NCI-H2029 treated with DMSO at 0.1 percent for 48 hours (cell line): ENCODE results near the gene DDR2.

Experiments used
- DNase-seq: peaks from one replicate; lab custom pipeline; 2025; lab: John Stamatoyannopoulos, UW

Gene DDR2

GRCh38 chr1:162629651-162630050 lies 2.6 kb upstream of the DDR2 start:
- DNase-seq: no peak

DNA sequence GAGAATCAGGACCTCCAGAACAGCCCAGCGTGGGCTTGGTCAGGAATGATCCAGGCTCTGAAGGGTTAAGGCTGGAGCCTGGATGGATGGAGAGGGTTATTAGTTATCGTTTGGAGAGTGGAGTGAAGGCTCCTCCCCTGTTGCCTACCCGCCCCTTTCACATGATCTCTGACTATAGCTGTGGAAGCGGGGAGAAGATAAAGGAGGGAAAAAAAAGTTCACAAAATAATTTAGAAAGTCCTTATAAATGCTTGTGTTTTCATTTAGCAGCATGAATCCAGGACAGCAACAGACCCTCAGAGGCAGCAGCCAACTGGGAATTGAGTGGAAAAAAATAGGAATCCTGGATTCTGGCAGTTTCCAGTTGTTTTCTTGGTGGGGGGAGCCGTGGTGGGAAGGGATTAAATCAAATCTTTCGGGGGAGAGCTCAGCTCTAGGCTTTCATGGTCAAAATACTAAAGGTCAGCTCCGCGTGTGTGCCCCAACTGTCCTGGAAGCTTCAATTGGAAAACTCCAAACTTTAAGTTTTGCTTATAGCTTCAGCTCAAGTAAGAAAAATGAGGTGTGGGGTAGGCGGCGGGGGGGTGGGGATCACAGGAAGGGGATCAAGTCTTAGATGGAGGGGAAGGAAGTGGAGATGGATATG lies 595 bp upstream of the DDR2 start:
- no peak for DNase-seq

DNA sequence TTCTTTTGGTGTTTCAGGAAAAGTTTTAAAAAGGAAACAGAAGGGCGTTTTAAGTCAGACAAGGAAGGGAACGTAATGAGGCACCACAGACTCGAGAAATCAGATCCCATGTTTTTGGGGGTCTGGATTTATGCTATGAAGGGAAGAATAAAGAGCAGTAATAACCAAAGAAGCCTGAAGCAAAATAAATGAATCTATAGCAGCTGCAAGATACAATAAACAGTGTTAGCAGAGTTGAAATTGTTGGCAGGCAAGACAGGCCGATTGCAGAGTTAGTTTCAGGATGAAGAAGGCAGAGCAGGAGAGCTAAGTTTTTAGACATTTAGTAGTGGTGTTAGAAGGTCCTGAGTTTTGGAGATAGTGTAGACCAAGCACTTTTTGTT lies 425 bp downstream of the DDR2 start:
- DNase-seq: no peak

DNA sequence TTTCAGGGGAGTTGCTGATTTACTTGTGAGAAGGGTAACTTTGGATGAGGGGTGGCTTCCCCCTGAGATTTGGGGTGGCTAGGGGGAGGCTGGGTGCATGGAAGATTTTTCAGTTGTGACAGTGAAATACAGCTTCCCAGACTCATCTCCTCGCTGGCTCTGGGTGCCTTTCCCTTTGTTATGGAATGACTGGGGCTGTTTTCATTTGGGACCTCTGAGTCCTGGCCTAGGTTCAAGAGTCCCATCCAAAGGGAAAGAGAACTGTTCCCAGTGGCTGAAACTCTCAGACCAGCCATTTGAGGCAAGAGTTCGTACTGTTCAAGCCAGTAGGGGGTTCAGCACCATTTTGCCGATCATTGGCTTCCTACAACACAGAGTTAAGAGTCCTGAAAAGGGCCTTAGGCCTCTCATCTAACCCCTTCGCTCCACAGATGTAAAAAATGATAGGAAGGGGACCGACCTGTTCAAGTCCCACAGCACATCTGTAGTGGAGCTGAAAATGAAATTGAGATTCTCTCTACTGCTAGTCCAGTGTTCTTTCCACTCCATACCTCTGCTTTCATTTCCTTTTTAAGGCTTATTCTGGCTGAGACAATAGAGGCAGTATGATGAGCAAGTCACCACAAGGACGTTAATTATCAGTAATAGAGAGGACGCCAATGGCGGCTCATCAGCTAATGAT lies 958 bp downstream of the DDR2 start:
- DNase-seq: no peak

DNA sequence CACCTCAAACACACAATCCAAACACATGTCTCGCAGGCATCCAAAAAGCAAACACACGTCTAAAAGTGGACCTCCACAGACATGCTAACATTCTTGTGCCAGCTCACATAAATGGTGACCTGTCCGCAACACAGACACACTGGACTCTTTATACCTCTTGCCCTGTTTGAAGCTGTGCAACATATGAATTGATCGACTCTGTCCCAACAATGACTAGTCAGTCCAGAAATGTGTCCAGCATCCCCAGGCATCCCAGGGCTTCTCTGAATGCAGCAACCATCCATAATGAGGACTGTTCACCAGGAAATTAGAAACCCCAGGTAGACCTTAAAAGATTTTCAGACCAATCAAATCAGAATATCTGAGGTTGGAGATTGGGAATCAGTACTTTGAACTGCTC lies 3.2 kb downstream of the DDR2 start:
- no peak for DNase-seq

- no peak for DNase-seq
Observed at GRCh38 chr1:162639718-162640117, 7.5 kb downstream of the DDR2 start.

DNA sequence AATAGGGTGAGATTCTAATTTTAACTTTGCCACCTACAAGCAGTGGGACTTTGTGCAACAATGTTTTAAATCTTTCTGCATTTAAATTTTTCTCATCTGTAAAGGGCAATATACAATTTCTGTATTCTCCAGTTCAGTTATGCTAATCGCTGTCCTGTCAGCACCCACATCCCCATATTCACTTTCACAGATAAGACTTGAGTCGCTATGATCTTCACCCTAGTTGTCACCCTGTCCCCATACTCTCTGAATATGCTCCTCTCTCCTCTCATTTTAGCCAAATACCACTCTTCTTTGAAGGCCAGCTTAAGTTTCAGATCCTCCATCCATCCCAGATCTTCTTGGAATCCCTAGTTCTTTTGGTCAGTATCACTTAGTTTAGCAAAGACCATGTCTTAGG lies 8.8 kb downstream of the DDR2 start:
- no peak for DNase-seq

DNA sequence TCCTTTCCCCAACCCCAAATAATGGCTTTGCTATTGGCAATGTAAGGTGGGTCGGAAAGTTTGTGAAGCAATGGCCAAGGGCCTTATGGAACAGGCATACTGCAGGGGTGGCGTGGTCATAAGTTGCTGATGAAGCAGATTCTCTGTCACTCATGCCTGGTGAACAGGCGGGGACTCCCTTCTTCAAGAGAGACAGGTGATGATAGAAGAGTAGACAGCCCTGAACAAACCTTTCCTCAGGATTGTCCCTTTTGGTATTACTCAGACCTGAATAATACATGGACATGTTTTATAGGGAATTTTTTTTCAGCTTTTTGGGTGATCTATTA lies 12.7 kb downstream of the DDR2 start:
- no peak for DNase-seq

- DNase-seq: no peak
Observed at GRCh38 chr1:162645666-162646065, 13.4 kb downstream of the DDR2 start.

DNA sequence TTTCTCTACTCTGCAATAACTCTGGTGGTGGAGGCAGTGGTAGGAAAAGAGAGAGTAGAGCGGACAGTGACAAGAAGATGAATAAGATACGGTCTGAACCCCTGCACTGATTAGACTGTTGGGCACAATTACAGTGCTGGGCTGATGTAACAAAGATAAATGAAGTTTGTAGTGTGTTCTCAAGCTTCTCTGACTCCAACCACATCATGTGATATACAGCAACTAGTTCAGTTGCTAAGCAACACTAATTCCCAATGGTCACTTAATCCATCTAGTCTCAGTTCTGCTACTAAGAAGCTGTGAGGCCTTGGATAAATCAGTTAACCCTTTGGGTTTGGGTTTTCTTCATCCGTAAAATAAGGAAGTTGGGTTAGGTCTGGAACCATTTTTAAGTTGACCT lies 17.3 kb downstream of the DDR2 start:
- DNase-seq: no peak

GRCh38 chr1:162654915-162655620 lies 22.8 kb downstream of the DDR2 start:
- DNase-seq: no peak

DNA sequence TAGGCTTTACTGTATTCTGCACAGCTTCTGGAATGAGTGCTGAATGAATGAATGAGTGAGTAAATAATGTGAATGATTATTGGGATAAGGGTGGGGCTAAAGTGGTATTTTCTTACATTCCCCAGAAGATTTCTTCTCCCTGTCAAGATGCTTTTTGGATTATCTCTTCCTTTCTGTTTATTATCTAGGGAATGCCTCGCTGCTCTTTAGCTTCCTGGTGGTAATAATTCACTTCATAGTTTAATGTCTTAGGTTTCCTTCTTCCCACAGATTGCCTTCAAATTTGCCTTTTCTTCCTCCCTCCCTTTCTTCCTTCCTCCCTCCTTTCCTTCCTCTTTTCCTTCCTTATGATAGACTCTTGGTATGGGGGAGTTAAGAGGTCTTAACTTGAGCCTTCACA lies 24.0 kb downstream of the DDR2 start:
- DNase-seq: no peak

DNA sequence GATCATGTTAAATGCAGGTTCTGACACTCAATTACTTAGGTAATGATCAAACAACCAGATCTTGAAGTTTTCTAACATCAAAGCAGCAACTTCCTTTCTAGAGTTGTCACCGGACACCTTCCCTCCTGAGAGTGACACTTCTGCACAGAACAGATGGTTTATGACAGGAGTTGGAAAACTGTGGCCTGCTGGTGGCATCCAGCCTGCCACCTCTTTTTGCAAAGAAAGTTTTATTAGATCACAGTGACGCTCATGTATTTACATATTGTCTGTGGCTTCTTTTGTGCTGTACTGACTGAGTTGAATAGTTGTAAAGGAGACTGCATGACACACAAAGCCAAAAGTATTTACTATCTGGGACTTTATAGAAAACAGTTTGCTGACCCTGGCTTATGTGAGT lies 28.3 kb downstream of the DDR2 start:
- no peak for DNase-seq

- DNase-seq: no peak
Observed at GRCh38 chr1:162661336-162661735, 29.1 kb downstream of the DDR2 start.

GRCh38 chr1:162662013-162662412 lies 29.7 kb downstream of the DDR2 start:
- DNase-seq: no peak

- DNase-seq: no peak
Observed at GRCh38 chr1:162663086-162663485, 30.8 kb downstream of the DDR2 start.

DNA sequence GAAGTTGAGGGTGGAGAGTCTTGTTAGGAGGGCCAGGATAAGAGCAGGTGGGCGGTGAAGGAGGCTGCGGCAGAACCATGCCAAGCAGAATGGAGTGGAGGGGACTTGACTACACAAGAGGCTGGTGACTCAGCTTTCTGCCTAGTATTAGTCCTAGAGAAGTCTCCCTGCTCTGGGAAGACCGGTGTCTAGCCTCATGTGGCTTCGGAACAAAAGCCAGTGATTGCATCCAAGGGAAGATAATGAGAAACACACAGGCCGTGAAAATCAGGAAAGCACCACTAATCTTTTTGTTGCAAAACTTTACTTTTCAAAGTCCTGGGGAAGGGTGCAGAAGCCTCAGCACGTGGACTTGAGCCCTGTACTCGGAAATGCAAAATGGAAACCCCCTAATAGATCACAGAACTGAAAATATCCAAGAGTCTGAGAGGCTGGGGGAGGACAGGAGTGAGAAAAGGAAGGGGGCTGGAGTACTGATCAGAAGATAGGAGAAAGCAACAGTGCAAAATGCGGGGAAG lies 31.4 kb downstream of the DDR2 start:
- DNase-seq: no peak

DNA sequence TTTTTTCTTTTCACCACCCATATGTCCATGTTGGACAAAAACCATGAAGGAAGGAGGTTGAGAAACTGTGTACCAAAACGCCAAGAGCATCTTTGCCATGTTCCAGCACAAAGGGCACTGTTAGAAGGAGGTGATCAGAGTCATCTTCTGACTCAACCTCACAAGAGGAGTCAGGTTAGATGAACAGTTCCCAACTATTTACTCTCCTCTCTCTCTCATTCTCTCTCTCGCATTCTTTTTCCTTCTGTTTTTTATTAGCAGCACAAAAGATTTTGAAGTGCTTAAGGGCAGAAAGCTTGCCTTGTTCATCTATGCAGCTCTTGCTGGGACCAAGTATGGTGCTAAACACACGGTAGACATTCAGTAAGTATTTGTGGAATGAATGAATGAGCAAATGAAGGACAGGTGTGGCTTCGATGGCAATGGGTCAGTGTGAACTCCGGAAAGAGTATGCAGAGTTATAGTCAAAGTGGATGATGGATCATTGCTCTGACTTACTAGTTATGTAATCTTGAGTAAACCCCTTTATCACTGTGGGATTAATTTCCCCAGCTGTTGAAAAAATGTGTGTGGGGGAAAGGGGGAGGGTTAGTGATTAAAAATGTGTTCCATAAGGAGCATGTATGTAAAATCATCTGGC lies 33.9 kb downstream of the DDR2 start:
- DNase-seq: no peak

DNA sequence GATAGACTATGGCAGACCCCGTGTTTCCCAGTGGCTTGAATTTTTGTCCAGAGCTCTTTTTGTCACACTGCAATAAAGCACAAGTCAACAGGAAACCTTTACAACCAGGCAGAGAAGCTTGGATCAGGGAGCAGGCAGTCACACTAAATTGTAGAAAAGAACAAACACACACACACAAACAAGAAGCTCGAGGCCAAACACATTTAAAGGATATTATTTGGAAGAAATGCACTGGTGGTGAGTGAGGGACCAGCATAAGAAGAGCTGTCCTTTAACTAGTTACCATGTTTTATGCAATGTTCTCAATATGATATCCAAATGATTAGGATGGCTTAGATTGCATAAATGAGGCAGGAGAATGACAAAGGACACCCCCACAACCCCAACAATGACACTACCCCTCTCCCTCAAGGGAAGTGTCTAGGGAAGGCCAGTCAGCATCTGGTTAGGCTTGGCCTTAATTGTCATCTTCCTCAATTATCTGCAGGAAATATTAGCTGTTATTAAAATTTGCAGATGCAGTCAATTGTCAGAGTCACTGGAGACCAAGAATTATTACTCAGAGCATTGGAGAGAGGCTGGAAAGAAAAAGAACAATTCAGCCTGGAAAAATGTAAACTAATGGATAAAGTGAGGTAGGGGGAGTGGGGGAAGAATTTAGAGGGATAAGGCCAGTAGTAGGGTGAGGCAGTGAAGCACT lies 35.3 kb downstream of the DDR2 start:
- DNase-seq: no peak

DNA sequence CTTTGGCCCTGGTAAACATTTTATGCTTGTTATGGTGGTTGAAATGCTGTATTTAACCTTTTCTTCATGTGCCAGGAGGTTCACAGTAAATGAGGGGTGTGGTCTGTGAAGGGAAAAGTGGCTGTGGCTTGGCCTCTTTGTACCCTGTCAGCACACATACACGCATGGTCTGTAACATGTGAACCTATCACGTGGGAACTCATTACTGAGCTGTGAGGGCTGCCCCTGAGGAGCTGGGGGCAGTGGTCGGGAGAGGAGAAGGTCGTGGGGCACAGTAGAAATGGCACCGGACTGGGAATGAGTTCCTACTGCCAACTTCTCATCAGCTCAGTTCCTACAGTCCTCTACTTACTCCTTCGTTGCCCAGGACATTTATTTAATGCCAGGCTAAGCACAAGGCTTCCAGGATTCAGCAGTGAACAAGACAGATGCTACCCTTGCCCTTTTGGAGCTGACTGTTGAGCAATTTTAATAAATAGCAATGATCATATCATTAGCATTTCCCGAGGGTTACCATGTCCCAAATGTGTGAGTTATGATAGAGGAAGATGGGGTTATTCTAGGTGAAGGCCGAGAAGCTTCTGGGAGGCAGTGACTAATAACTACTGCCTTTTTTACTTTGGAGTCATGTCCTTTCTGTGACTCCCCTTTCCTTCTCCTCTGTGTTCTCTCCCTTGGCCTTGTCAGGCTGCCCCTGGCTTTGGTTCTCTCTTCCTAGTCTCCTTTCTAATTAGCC lies 38.8 kb downstream of the DDR2 start:
- no peak for DNase-seq

DNA sequence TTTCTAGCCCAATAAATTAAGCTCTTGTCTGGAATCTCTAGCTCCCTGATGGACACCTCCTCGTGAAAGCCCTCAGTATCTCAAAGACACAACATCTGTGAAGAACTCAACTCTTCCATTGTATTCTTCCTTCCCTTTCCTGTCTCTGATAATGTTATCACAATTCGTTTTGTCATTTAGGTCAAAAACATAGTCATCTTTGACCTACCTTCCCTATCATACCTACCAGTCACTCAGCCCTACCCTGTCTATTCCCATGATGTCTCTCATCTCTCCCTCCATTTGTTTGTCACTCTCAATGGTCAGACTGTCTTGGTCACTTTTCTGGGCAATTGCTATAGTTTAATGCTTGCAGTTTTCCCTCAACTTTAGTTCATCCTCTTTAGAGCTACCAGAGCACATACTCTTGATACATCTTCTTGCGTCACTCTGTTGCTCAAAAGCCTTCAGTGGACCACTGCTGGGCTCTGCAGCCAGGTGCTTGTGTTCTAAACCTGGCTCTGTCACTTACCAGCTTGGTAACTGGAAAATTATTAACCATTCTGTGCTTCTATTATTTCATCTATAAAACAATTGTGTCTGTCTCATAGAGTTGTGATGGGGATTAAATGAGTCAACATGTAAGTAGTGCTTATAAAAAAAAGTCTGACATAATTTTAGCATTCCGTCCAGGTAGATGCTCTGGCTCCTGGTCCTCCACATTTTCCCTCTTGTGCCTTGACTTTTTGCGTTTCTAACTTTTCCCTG lies 39.6 kb downstream of the DDR2 start:
- DNase-seq: no peak
